Stimulated activated memory B cell treated with anti-CD40 and anti-IgM and Interleukin-4, amounts not matched to agents 10 μg/mL and 1 μg/mL and 100 μg/mL, for 72 hours (primary cell): ENCODE results near the gene WFIKKN1.

Source experiments
- ATAC-seq: fragments of 150-1000 bp; cut with Tn5 transposase; 2 replicates; pipeline ENCODE4 v1.10.0; 2021
- H3K27ac Mint-ChIP-seq: one replicate; pipeline ENCODE4 v1.8.0; 2022; ENCODE audit warnings: mild to moderate bottlenecking, mixed read lengths
- H3K27me3 Mint-ChIP-seq: one replicate; pipeline ENCODE4 v1.8.0; 2022; ENCODE audit warnings: mixed read lengths
- H3K36me3 Mint-ChIP-seq: one replicate; pipeline ENCODE4 v1.8.0; 2022; ENCODE audit warnings: mixed read lengths
- H3K4me1 Mint-ChIP-seq: one replicate; pipeline ENCODE4 v1.8.0; 2022; ENCODE audit warnings: mixed read lengths
- H3K4me3 Mint-ChIP-seq: one replicate; pipeline ENCODE4 v1.8.0; 2022; ENCODE audit warnings: mild to moderate bottlenecking, moderate library complexity, mixed read lengths
- H3K9me3 Mint-ChIP-seq: one replicate; pipeline ENCODE4 v1.8.0; 2022; ENCODE audit warnings: mixed read lengths

WFIKKN1 gene

GRCh38 chr16:626787-627453 is 3.9 kb upstream of the WFIKKN1 start:
- peaks cover 23% of the 10 kb centered on the region for H3K36me3 Mint-ChIP-seq

GRCh38 chr16:627454-628239 is 3.1 kb upstream of the WFIKKN1 start:
- no peaks in the 10 kb centered on the region for H3K27me3 Mint-ChIP-seq
- H3K4me1 Mint-ChIP-seq: peaks cover 6% of the 10 kb centered on the region
- H3K4me3 Mint-ChIP-seq: no peak overlapping the region
- no peak overlapping the region for H3K27ac Mint-ChIP-seq
- H3K9me3 Mint-ChIP-seq: no peaks in the 10 kb centered on the region
- peaks cover 23% of the 10 kb centered on the region for H3K36me3 Mint-ChIP-seq
- ATAC-seq: no peak

More at GRCh38 chr16:626787-627453, 3.9 kb upstream of the WFIKKN1 start:
- ATAC-seq: no peak
- H3K27ac Mint-ChIP-seq: no peak overlapping the region
- peaks cover 6% of the 10 kb centered on the region for H3K4me1 Mint-ChIP-seq
- H3K9me3 Mint-ChIP-seq: no peaks in the 10 kb centered on the region
- no peaks in the 10 kb centered on the region for H3K27me3 Mint-ChIP-seq
- H3K4me3 Mint-ChIP-seq: no peak overlapping the region

GRCh38 chr16:628321-629061 is 2.3 kb upstream of the WFIKKN1 start:
- Mint-ChIP-seq H3K27ac (no peak overlapping the region), H3K9me3 (no peaks in the 10 kb centered on the region), H3K4me1 (peaks cover 6% of the 10 kb centered on the region), H3K27me3 (no peaks in the 10 kb centered on the region), H3K36me3 (peaks cover 23% of the 10 kb centered on the region), H3K4me3 (no peak overlapping the region)
- no peak for ATAC-seq

- Mint-ChIP-seq H3K4me3 (no peak overlapping the region), H3K27me3 (no peaks in the 10 kb centered on the region), H3K9me3 (no peaks in the 10 kb centered on the region), H3K27ac (no peak overlapping the region), H3K36me3 (peaks cover 23% of the 10 kb centered on the region), H3K4me1 (peaks cover 8% of the 10 kb centered on the region)
- ATAC-seq: no peak
These were observed 1.5 kb upstream of the WFIKKN1 start for GRCh38 chr16:629185-629832.

GRCh38 chr16:629833-630248 is 944 bp upstream of the WFIKKN1 start:
- H3K4me3 Mint-ChIP-seq: no peak overlapping the region
- no peak overlapping the region for H3K27ac Mint-ChIP-seq
- no peaks in the 10 kb centered on the region for H3K27me3 Mint-ChIP-seq
- peaks cover 14% of the 10 kb centered on the region for H3K4me1 Mint-ChIP-seq
- H3K36me3 Mint-ChIP-seq: peaks cover 23% of the 10 kb centered on the region
- H3K9me3 Mint-ChIP-seq: no peaks in the 10 kb centered on the region
- no peak for ATAC-seq

- no peaks in the 10 kb centered on the region for H3K9me3 Mint-ChIP-seq
- peaks cover 17% of the 10 kb centered on the region for H3K4me1 Mint-ChIP-seq
- peaks cover 23% of the 10 kb centered on the region for H3K36me3 Mint-ChIP-seq
- H3K27ac Mint-ChIP-seq: no peak overlapping the region
- no peak for ATAC-seq
- no peaks in the 10 kb centered on the region for H3K27me3 Mint-ChIP-seq
- no peak overlapping the region for H3K4me3 Mint-ChIP-seq
These were observed 453 bp upstream of the WFIKKN1 start for GRCh38 chr16:630249-630814.

- no peak for ATAC-seq
- Mint-ChIP-seq H3K4me3 (no peak overlapping the region), H3K36me3 (peaks cover 11% of the 10 kb centered on the region)
These were observed 1.1 kb downstream of the WFIKKN1 start for GRCh38 chr16:631808-632358.

GRCh38 chr16:632486-633335 is 1.9 kb downstream of the WFIKKN1 start:
- Mint-ChIP-seq H3K27ac (no peak overlapping the region), H3K9me3 (no peaks in the 10 kb centered on the region), H3K27me3 (no peaks in the 10 kb centered on the region), H3K4me1 (peaks cover 28% of the 10 kb centered on the region), H3K4me3 (no peak overlapping the region), H3K36me3 (peaks cover 3% of the 10 kb centered on the region)
- no peak for ATAC-seq

More at GRCh38 chr16:631808-632358, 1.1 kb downstream of the WFIKKN1 start:
- Mint-ChIP-seq H3K9me3 (no peaks in the 10 kb centered on the region), H3K27me3 (no peaks in the 10 kb centered on the region), H3K27ac (no peak overlapping the region), H3K4me1 (peaks cover 24% of the 10 kb centered on the region)

GRCh38 chr16:633336-634050 is 2.7 kb downstream of the WFIKKN1 start:
- Mint-ChIP-seq H3K4me1 (peaks cover 35% of the 10 kb centered on the region), H3K4me3 (no peak overlapping the region), H3K27ac (no peak overlapping the region), H3K36me3 (no peaks in the 10 kb centered on the region), H3K27me3 (no peaks in the 10 kb centered on the region), H3K9me3 (no peaks in the 10 kb centered on the region)
- no peak for ATAC-seq

- Mint-ChIP-seq H3K27ac (no peak overlapping the region), H3K4me1 (peaks cover 42% of the 10 kb centered on the region), H3K27me3 (no peaks in the 10 kb centered on the region), H3K9me3 (no peaks in the 10 kb centered on the region), H3K4me3 (peak overlapping the region; percentile 60), H3K36me3 (no peaks in the 10 kb centered on the region)
- no peak for ATAC-seq
These were observed 3.4 kb downstream of the WFIKKN1 start for GRCh38 chr16:634051-634670.

- Mint-ChIP-seq H3K27me3 (no peaks in the 10 kb centered on the region), H3K27ac (peak overlapping the region; percentile 25), H3K36me3 (no peaks in the 10 kb centered on the region), H3K9me3 (no peaks in the 10 kb centered on the region), H3K4me3 (peak overlapping the region; percentile 75), H3K4me1 (peaks cover 49% of the 10 kb centered on the region)
- no peak for ATAC-seq
These were observed 4.2 kb downstream of the WFIKKN1 start for GRCh38 chr16:634996-635395.

GRCh38 chr16:635573-636205 is 4.9 kb downstream of the WFIKKN1 start:
- ATAC-seq: peak; percentile 1
- Mint-ChIP-seq H3K27me3 (no peaks in the 10 kb centered on the region), H3K4me3 (peak overlapping the region; percentile 97), H3K27ac (peak overlapping the region; percentile 92), H3K4me1 (peaks cover 55% of the 10 kb centered on the region), H3K9me3 (no peaks in the 10 kb centered on the region), H3K36me3 (no peaks in the 10 kb centered on the region)
